HG03196 (cell line): ENCODE measurements around the gene NUMA1.

Source experiments
- ATAC-seq: cut with Tn5 transposase; IDR thresholded peaks from one replicate; pipeline ENCODE4 v1.9.1; 2021; ENCODE audit not compliant: unreplicated experiment

Gene NUMA1

DNA sequence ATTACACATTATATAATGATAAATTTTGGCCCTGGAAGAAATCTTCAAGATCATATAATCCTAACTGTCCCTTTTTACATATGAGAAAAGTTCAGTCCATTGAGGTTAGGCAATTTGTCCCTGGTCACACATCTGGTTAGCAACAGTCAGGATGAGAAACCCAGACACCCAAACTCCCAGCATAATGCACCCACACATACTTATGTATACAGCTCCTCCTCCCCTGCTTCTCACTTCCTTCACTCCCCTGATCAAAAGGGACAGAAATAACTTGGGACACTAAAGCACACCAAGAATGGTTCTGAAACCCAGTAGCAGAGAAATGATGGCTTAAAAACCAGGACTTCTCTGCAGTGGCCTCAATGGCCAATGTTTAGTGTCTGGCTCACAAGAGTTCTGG lies 11.1 kb downstream of the NUMA1 start:
- no peak for ATAC-seq

- no peak for ATAC-seq
Observed at GRCh38 chr11:72067676-72068075, 12.7 kb downstream of the NUMA1 start.

GRCh38 chr11:72067266-72067665 lies 13.1 kb downstream of the NUMA1 start:
- ATAC-seq: no peak

GRCh38 chr11:72066855-72067254 lies 13.5 kb downstream of the NUMA1 start:
- no peak for ATAC-seq

- no peak for ATAC-seq
Observed at GRCh38 chr11:72061739-72062396, 18.5 kb downstream of the NUMA1 start.

DNA sequence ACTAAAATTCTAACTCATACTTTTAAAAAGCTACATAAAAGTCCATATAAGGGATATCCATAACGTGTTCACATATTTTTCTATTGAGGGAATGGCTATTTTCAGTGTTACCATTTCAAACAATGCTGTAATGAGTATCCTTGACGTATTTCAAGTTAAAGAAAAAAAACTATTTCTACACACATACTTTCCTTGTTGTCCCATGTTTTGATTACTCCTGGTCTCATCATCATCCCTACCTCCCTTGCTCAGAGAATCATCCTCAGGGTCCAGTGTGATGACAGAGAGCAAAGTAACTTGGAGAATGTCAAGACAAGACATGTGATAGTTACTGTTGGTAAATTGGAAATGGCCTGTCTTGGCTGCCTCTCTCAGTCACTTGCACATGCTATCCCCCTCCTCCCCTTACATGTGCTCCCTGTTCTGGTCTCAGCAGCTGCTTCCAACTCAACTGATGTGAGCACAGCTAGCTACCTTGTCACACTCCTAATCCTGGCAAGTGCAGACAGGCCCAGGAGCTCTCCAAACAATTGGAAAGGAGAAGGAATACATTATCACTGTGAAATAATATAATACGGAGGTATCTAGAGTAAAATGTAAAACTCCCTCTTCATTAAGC lies 21.8 kb downstream of the NUMA1 start:
- no peak for ATAC-seq

GRCh38 chr11:72048766-72049460 lies 31.4 kb downstream of the NUMA1 start:
- no peak for ATAC-seq

DNA sequence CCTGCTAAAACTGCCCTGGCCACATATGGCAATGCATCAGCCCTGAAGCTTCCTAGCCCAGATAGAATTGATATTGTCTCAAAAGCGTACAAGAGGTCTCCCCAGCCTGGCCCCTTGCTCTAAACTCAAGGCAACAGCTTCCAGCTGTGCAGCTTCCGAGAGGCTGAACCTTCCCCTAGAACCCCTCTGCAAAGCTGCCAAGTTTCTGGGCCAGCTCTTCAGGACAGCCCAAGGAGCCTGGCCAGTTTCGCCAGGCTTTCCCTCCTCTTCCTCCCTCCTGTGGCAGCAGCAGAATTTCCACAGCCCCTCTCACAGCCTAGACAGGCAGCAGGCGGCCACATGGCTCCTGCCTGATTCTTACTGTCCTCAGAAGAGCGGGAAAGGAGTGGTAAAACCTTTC lies 34.5 kb downstream of the NUMA1 start:
- no peak for ATAC-seq

- no peak for ATAC-seq
Observed at GRCh38 chr11:72042064-72042745, 38.1 kb downstream of the NUMA1 start.

- no peak for ATAC-seq
Observed at GRCh38 chr11:72041364-72042063, 38.8 kb downstream of the NUMA1 start.

DNA sequence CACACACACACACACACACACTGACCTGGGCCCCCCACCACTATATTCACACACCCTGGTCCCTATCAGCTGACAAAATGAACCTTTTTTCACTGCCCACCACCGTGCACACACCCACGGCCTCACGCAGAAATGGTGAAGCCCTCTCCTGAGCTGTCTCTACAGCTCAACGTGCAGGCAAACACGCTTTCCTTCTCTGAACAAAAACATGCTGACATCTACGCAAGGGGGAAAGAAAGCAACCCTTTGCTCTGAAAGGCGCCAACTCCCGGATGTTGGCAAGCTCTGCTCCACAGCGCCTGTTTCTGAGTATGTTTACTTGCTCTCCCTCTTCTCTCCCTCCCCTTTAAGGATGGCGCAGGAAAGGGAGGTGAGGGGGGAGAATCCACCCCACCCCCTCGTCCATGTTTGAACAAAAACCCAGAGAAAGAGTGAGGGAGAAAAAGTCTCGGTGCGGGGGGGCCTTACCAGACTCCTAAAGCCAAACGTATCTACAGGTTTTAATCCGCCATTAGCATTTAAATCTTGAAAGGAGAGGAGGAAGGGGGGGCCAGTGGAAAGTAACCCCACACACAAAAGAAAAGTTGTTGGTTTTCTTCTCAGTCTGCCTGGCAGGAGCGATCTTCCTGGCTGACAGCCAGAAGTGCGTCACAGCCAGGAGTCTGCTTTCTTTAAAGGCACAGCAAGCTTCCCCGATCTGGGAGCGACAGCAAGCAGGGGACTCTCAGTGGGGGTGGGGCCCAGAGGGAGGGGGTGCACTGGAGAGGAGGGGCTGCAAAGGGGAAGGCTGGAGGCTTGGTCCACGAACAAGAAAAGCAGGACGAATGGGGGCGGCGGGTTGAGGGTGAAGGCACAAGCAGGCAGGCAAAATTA lies 39.6 kb downstream of the NUMA1 start:
- ATAC-seq: no peak

GRCh38 chr11:72039856-72040401 lies 40.4 kb downstream of the NUMA1 start:
- ATAC-seq: no peak

DNA sequence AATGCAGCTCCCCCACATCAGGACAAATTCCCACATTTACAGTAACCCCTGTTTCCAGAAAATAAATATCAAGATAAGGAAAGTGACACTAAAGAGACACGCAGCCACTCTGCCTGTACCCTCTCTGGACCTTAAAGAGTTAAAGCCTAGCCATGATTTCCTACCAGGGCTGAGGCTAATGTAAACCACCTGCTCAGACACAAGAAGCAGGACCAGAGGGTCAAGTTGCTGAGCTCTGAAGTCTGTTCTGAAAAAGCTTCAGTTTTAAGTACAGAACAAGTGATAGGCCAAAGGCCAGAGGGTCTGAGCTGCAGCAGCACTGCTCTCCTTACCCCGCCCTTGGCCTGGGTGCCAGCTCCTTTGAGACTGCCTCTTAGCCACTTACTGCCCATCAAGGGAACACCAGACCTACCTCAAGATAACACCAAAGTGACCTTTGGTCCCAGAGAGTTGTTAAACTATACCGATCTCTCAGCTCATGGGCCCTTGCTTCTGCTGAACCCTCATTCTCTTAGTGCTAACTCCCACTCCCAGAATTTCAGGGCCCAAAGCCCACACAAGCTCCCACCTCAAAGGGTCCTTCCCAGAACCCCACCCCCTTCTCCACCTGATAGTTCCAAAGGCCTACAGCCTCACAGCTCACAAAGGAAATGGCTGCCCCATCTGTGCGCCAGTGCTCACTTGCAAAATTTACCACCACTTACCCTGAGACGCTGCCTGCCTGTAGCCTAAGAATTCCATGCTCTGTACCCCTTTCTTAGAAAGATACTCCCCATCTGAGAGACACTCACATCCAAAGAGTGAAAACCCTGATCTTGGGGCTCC lies 41.1 kb downstream of the NUMA1 start:
- no peak for ATAC-seq

DNA sequence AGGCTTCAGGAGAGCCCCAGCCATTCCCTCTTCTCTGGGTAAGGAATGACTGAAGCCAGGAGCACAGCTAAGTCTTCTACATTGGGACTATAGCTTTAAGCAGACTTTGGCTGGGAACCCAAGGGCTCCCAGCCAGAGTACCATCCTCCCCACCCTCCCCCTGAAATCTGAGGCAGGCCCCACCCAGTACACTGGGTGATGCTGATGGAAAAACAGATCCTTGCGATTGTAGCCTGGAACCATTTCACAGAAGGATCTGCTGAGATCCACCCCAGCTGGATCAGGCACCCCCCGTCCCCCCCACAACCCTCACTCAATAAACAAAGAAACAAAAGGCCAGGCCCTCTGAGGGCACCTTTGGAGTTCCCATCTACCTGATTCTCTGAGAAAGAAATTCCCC lies 41.9 kb downstream of the NUMA1 start:
- no peak for ATAC-seq

GRCh38 chr11:72037554-72038311 lies 42.6 kb downstream of the NUMA1 start:
- ATAC-seq: no peak

- no peak for ATAC-seq
Observed at GRCh38 chr11:72036687-72037086, 43.7 kb downstream of the NUMA1 start.

GRCh38 chr11:72030472-72031045 lies 49.8 kb downstream of the NUMA1 start:
- ATAC-seq: no peak

DNA sequence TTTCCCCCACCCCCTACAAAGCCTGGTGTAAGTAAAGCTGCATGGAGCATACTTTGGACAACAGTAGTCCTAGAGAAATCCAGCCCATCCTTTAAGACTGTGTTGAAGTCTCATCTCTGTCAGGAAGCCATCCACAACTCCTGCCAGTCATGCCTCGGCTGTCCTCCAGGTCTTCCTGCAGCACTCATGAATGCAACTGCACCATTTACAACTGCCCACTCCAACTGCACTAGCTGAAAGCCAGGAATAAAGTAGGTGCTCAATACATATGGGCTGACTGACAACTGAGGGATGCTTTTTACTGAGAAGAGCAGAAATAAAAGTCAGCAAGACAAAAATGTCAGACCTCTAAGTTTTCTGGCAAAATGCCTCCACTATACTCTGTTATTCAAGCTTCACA lies 54.3 kb downstream of the NUMA1 start:
- ATAC-seq: no peak
